ENCODE data around the gene CADPS2. TPM values are rescaled to one million over a fixed set of nuclear protein-coding genes. Genes with fewer than 3 reads are reported as not detected.

CADPS2 gene
- total RNA-seq, 2 experiments from 2014 or later, result not detected

- POLR2A ChIA-PET, result interaction anchor here (1.1 kb wide), 1 partner anchor 16 kb away, joined by 3 read pairs; no protein-coding TSS in a partner anchor
- Histone ChIP-seq H3K4me2 (ENCODE audit: low read length) (no peak overlapping the region), H3K79me2 (ENCODE audit: insufficient read depth, low read depth, low read length) (no peaks in the 10 kb centered on the region), H3K9me3 (ENCODE audit: low read length) (no peaks in the 10 kb centered on the region), H3K36me3 (ENCODE audit: insufficient read depth, low read length) (no peaks in the 10 kb centered on the region), H2AFZ (ENCODE audit: low read length) (no peak overlapping the region), H3K4me3 (ENCODE audit: low read depth, low read length, poor library complexity, severe bottlenecking) (no peak overlapping the region), H3K27ac (ENCODE audit: low read depth, low read length, poor library complexity, severe bottlenecking) (no peak overlapping the region), H4K20me1 (ENCODE audit: insufficient read depth, low read length) (no peaks in the 10 kb centered on the region), H3K4me1 (ENCODE audit: insufficient read depth, low read length, poor library complexity, severe bottlenecking) (no peaks in the 10 kb centered on the region), H3K9me2 (ENCODE audit: insufficient read depth, low read length) (no peaks in the 10 kb centered on the region)
- BruUV-seq (replicated peaks), result no TSS peak
- CTCF ChIA-PET (ENCODE audit: unreplicated experiment), result no interaction called here
- no peak for DNase-seq (ENCODE audit: low spot score)
- TF ChIP-seq EZH2phosphoT487 (IDR thresholded peaks at IDR 0.05; ENCODE audit: borderline replicate concordance, low read depth, low read length), result no peak
- TF ChIP-seq, protein P1, sequence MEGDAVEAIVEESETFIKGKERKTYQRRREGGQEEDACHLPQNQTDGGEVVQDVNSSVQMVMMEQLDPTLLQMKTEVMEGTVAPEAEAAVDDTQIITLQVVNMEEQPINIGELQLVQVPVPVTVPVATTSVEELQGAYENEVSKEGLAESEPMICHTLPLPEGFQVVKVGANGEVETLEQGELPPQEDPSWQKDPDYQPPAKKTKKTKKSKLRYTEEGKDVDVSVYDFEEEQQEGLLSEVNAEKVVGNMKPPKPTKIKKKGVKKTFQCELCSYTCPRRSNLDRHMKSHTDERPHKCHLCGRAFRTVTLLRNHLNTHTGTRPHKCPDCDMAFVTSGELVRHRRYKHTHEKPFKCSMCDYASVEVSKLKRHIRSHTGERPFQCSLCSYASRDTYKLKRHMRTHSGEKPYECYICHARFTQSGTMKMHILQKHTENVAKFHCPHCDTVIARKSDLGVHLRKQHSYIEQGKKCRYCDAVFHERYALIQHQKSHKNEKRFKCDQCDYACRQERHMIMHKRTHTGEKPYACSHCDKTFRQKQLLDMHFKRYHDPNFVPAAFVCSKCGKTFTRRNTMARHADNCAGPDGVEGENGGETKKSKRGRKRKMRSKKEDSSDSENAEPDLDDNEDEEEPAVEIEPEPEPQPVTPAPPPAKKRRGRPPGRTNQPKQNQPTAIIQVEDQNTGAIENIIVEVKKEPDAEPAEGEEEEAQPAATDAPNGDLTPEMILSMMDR (conservative IDR thresholded peaks at IDR 0.05; ENCODE audit: low read length), result no peak
- intact Hi-C loops (cut with micrococcal nuclease; ENCODE audit: unreplicated experiment), result no loop called here
Measured at GRCh38 chr7:122652876-122653275, 233.4 kb downstream of the CADPS2 start.

GRCh38 chr7:122651451-122651850 is 234.8 kb downstream of the CADPS2 start:
- POLR2A ChIA-PET, result interaction anchor here (0.6 kb wide), 1 partner anchor 12 kb away, joined by 3 read pairs; no protein-coding TSS in a partner anchor
- no peak for DNase-seq (ENCODE audit: low spot score)

GRCh38 chr7:122643250-122643649 is 243.0 kb downstream of the CADPS2 start:
- H3K79me2 ChIP-seq (ENCODE audit: insufficient read depth, low read depth, low read length), result no peaks in the 10 kb centered on the region
- DNase-seq (ENCODE audit: low spot score), result no peak
- ChIA-PET POLR2A (interaction anchor here (1.6 kb wide), 1 partner anchor 34 kb away, joined by 3 read pairs; no protein-coding TSS in a partner anchor), CTCF (ENCODE audit: unreplicated experiment) (no interaction called here)
- TF ChIP-seq, protein P1 (conservative IDR thresholded peaks at IDR 0.05; ENCODE audit: low read length), result no peak
- TF ChIP-seq EZH2phosphoT487 (IDR thresholded peaks at IDR 0.05; ENCODE audit: borderline replicate concordance, low read depth, low read length), result no peak
- no peak overlapping the region for H3K4me2 ChIP-seq (ENCODE audit: low read length)
- no peak overlapping the region for H2AFZ ChIP-seq (ENCODE audit: low read length)
- H3K36me3 ChIP-seq (ENCODE audit: insufficient read depth, low read length), result no peaks in the 10 kb centered on the region
- no peaks in the 10 kb centered on the region for H3K9me2 ChIP-seq (ENCODE audit: insufficient read depth, low read length)
- H4K20me1 ChIP-seq (ENCODE audit: insufficient read depth, low read length), result no peaks in the 10 kb centered on the region
- H3K4me1 ChIP-seq (ENCODE audit: insufficient read depth, low read length, poor library complexity, severe bottlenecking), result no peaks in the 10 kb centered on the region
- H3K9me3 ChIP-seq (ENCODE audit: low read length), result no peaks in the 10 kb centered on the region
- BruUV-seq (replicated peaks), result no TSS peak
- H3K27ac ChIP-seq (ENCODE audit: low read depth, low read length, poor library complexity, severe bottlenecking), result no peak overlapping the region
- H3K4me3 ChIP-seq (ENCODE audit: low read depth, low read length, poor library complexity, severe bottlenecking), result no peak overlapping the region
- intact Hi-C loops (cut with micrococcal nuclease; ENCODE audit: unreplicated experiment), result no loop called here

More at GRCh38 chr7:122651451-122651850, 234.8 kb downstream of the CADPS2 start:
- CTCF ChIA-PET (ENCODE audit: unreplicated experiment), result no interaction called here
- no peak overlapping the region for H3K27ac ChIP-seq (ENCODE audit: low read depth, low read length, poor library complexity, severe bottlenecking)
- no peaks in the 10 kb centered on the region for H3K4me1 ChIP-seq (ENCODE audit: insufficient read depth, low read length, poor library complexity, severe bottlenecking)
- TF ChIP-seq, protein P1 (conservative IDR thresholded peaks at IDR 0.05; ENCODE audit: low read length), result no peak
- no peak for TF ChIP-seq EZH2phosphoT487 (IDR thresholded peaks at IDR 0.05; ENCODE audit: borderline replicate concordance, low read depth, low read length)
- H3K36me3 ChIP-seq (ENCODE audit: insufficient read depth, low read length), result no peaks in the 10 kb centered on the region
- H3K9me3 ChIP-seq (ENCODE audit: low read length), result no peaks in the 10 kb centered on the region
- H3K79me2 ChIP-seq (ENCODE audit: insufficient read depth, low read depth, low read length), result no peaks in the 10 kb centered on the region
- H3K9me2 ChIP-seq (ENCODE audit: insufficient read depth, low read length), result no peaks in the 10 kb centered on the region
- no peak overlapping the region for H2AFZ ChIP-seq (ENCODE audit: low read length)
- H4K20me1 ChIP-seq (ENCODE audit: insufficient read depth, low read length), result no peaks in the 10 kb centered on the region
- H3K4me2 ChIP-seq (ENCODE audit: low read length), result no peak overlapping the region
- intact Hi-C loops (cut with micrococcal nuclease; ENCODE audit: unreplicated experiment), result no loop called here
- H3K4me3 ChIP-seq (ENCODE audit: low read depth, low read length, poor library complexity, severe bottlenecking), result no peak overlapping the region
- BruUV-seq (replicated peaks), result no TSS peak
